Measurements from ENCODE around the gene VAPA. TPM values are rescaled to one million over a fixed set of nuclear protein-coding genes. Genes with fewer than 3 reads are reported as not detected.

The VAPA gene
- total RNA-seq, 1 donor from 2014 or later: 124 TPM

DNA sequence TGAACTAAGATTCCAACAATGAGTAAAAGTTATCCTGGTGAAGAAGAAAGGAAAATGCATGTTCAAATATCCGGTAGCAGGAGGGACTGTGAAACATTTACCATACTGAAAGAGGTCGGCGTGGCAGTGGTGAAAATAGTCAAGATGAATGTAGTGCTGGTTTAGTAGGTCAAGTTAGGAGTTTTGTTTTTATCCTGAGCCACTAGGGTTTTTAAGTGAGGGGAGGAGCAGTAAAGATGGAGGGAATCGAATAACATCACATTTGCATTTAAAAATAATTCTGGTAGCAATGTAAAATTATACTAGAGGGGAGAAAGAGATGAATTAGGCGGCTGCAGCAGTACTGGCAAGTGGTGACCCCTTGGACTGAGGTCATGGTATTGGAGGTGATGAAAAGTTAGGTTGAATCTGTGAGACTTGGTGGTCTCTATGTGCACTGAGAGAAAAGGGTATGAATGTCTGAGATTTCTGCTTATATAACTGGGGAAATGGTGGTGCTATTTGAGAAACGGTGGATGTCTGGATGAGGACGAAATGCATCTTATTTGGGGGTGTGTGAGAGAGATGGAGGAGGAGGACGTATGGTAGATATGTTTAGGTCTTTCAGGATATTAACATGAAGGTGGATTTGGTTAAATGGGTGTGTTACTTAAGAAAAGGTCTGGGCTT lies 5.9 kb downstream of the VAPA start:
- no peaks in the 10 kb centered on the region for H3K27me3 Mint-ChIP-seq
- H3K9me3 Mint-ChIP-seq: no peaks in the 10 kb centered on the region
- no peak for DNase-seq
- peaks cover 44% of the 10 kb centered on the region for H3K4me1 Mint-ChIP-seq
- no peak for TF ChIP-seq CTCF (IDR thresholded peaks at IDR 0.05)
- H3K4me3 Mint-ChIP-seq: no peak overlapping the region
- no peak for ATAC-seq (ENCODE audit: low read depth)
- peaks cover 3% of the 10 kb centered on the region for H3K36me3 Mint-ChIP-seq (ENCODE audit: low read depth)
- no peak overlapping the region for H3K27ac Mint-ChIP-seq
- intact Hi-C loops (cut with micrococcal nuclease): loop anchor here (2.0 to 5.0 kb wide), 2 partner anchors 15 to 33 kb away; no protein-coding TSS in a partner anchor
- CTCF ChIA-PET: no interaction called here
- POLR2A ChIA-PET: no interaction called here

DNA sequence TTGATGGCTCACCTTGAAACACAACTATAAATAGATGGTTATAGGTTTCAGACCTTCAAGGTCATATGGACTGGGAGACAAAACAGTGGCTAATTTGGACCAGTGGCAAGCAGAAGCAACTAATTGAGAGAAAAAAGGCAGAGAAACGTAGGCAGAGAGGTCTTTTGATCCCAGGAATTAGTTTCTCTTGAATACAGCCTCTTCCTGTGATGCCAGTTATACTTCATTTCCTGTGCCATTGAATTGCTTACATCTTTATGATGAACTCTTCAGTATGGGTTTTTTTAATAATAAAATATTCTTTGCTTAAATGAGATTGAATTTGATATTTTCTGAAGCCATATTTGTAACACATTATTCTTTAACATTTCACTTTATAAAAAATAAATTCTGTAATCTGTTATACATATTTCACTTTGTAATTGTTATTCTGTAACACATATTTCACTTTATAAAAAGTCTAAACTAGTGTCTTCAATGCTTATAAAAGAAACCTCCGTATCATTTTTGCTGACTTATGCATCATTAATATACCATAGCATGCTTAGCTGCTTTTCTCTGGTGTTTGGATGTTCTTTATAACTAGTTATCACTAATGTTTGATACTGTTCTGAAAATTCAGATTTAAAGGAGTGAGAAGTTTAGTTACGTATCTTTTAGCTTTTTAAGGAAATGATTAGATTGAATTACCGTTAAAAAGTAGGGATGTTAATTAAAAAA lies 8.9 kb downstream of the VAPA start:
- CTCF ChIA-PET: no interaction called here
- H3K27ac Mint-ChIP-seq: no peak overlapping the region
- H3K27me3 Mint-ChIP-seq: no peaks in the 10 kb centered on the region
- DNase-seq: no peak
- intact Hi-C loops (cut with micrococcal nuclease): loop anchor here (1.0 kb wide), 1 partner anchor 7 kb away; no protein-coding TSS in a partner anchor
- POLR2A ChIA-PET: interaction anchor here (0.6 kb wide), 1 partner anchor 1319 kb away, joined by 3 read pairs; no protein-coding TSS in a partner anchor
- H3K36me3 Mint-ChIP-seq (ENCODE audit: low read depth): peaks cover 6% of the 10 kb centered on the region
- ATAC-seq (ENCODE audit: low read depth): no peak
- H3K9me3 Mint-ChIP-seq: no peaks in the 10 kb centered on the region
- H3K4me1 Mint-ChIP-seq: peaks cover 53% of the 10 kb centered on the region
- TF ChIP-seq CTCF (IDR thresholded peaks at IDR 0.05): no peak
- H3K4me3 Mint-ChIP-seq: no peak overlapping the region

DNA sequence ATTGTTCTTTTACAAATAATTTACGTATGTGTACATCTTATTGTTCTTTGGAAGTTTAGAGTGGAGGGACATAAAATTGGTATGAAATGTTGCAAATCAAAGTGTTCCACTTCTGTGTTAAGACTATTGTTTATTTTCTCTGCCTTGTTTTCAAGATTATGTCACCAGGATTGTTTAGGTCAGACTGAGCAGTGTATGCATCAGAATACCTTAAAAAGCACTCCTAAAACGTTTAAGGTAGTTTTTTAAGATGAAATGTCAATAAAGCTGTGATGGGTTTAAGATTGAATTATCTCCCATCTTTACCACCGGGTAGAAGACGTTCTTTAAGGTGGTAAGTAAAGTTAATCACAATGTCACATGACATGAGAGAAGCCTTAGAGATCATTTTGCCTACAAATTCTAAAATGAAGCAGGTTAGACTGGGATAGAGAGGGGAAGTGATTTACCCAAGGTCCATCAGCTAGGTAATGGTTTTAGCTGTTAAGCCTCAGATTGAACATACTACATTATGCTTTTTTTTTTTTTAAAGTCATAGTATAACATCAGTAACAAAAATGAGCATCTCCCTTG lies 10.6 kb downstream of the VAPA start:
- DNase-seq: no peak
- Mint-ChIP-seq H3K36me3 (ENCODE audit: low read depth) (peaks cover 6% of the 10 kb centered on the region), H3K4me1 (peaks cover 68% of the 10 kb centered on the region), H3K9me3 (no peaks in the 10 kb centered on the region), H3K27ac (no peak overlapping the region), H3K27me3 (no peaks in the 10 kb centered on the region), H3K4me3 (no peak overlapping the region)
- ChIA-PET CTCF (no interaction called here), POLR2A (interaction anchor here (2.4 kb wide), 1 partner anchor 9 kb away, joined by 6 read pairs; no protein-coding TSS in a partner anchor)
- ATAC-seq (ENCODE audit: low read depth): no peak
- no peak for TF ChIP-seq CTCF (IDR thresholded peaks at IDR 0.05)
- intact Hi-C loops (cut with micrococcal nuclease): no loop called here

DNA sequence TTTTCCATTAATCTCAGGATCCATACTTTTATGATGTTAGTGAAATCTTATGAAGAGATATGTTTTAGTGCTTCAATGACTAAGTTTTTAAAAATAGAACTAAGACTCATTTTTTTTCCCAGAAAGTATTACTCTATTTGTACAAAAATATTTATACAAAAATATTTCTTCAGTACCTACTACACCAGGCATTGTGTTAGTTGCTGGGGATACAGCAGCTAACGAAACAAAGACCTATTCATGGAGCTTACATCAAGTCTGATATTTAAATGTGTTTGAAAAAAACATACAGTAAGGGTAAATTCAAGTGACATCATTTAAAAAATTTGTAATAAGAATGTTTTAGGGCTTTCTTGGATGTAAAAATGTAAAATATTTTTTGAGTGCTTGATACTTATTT lies 11.6 kb downstream of the VAPA start:
- ChIA-PET POLR2A (interaction anchor here (2.4 kb wide), 1 partner anchor 10 kb away, joined by 6 read pairs; no protein-coding TSS in a partner anchor), CTCF (no interaction called here)
- Mint-ChIP-seq H3K9me3 (no peaks in the 10 kb centered on the region), H3K27me3 (no peaks in the 10 kb centered on the region), H3K4me3 (no peak overlapping the region), H3K27ac (no peak overlapping the region), H3K36me3 (ENCODE audit: low read depth) (peaks cover 6% of the 10 kb centered on the region), H3K4me1 (peaks cover 72% of the 10 kb centered on the region)
- TF ChIP-seq CTCF (IDR thresholded peaks at IDR 0.05): no peak
- DNase-seq (no peak), ATAC-seq (ENCODE audit: low read depth) (no peak)
- intact Hi-C loops (cut with micrococcal nuclease): no loop called here

- POLR2A ChIA-PET: interaction anchor here (2.4 kb wide), 1 partner anchor 11 kb away, joined by 6 read pairs; no protein-coding TSS in a partner anchor
Measured at GRCh38 chr18:9925795-9926194, 12.0 kb downstream of the VAPA start.

More at GRCh38 chr18:9925795-9926194, 12.0 kb downstream of the VAPA start:
- no peak for ATAC-seq (ENCODE audit: low read depth)
- Mint-ChIP-seq H3K9me3 (no peaks in the 10 kb centered on the region), H3K36me3 (ENCODE audit: low read depth) (peaks cover 6% of the 10 kb centered on the region), H3K27ac (no peak overlapping the region), H3K4me1 (peaks cover 73% of the 10 kb centered on the region), H3K27me3 (no peaks in the 10 kb centered on the region), H3K4me3 (no peak overlapping the region)
- no peak for TF ChIP-seq CTCF (IDR thresholded peaks at IDR 0.05)
- CTCF ChIA-PET: no interaction called here
- intact Hi-C loops (cut with micrococcal nuclease): no loop called here
- no peak for DNase-seq
